ENCODE measurements around the gene MATCAP1.

MATCAP1 gene

GRCh38 chr16:67166598-67167168 is 17.1 kb downstream of the MATCAP1 start:
- H4K91ac ChIP-seq (ENCODE audit: low read depth, low read length) = no peak overlapping the region
- no peak overlapping the region for H3K18ac ChIP-seq (ENCODE audit: low read length)
- no peak overlapping the region for H3K14ac ChIP-seq (ENCODE audit: low read length)
- peaks cover 20 to 32% of the 10 kb centered on the region in 2 experiments for H3K4me1 ChIP-seq (ENCODE audit: control insufficient read depth in 1 of 2, insufficient read depth in 2 of 2, low read length in 2 of 2)
- H3K27ac ChIP-seq (ENCODE audit: low read depth, low read length) = no peak overlapping the region
- peaks cover 9% of the 10 kb centered on the region for H3K9me3 ChIP-seq (ENCODE audit: insufficient read depth, low read depth, low read length)
- no peak overlapping the region for H4K12ac ChIP-seq (ENCODE audit: low read depth, low read length)
- H2BK120ac ChIP-seq (ENCODE audit: insufficient read depth, low read length, poor library complexity) = no peak overlapping the region
- H2AFZ ChIP-seq (ENCODE audit: insufficient read depth, low read length, poor library complexity) = no peak overlapping the region
- H3K79me2 ChIP-seq (ENCODE audit: control insufficient read depth, insufficient read depth, low read length, poor library complexity) = peaks cover 1% of the 10 kb centered on the region
- no CpG with 5 or more reads among the region's 5 CpGs for WGBS (ENCODE audit: extremely low coverage, insufficient coverage, insufficient read length)
- H3K79me1 ChIP-seq (ENCODE audit: low read length) = peaks cover 5% of the 10 kb centered on the region
- no peak overlapping the region for H3K4me3 ChIP-seq (ENCODE audit: low read depth, low read length)
- no peak overlapping the region for H2AK5ac ChIP-seq (ENCODE audit: low read length)
- no peak overlapping the region for H4K8ac ChIP-seq (ENCODE audit: low read depth, low read length)
- DNase-seq = no peak
- H3K23ac ChIP-seq (ENCODE audit: low read length) = no peak overlapping the region
- no peak overlapping the region for H3K4ac ChIP-seq (ENCODE audit: low read depth, low read length)
- no peaks in the 10 kb centered on the region for H3K36me3 ChIP-seq (ENCODE audit: control insufficient read depth in 1 of 2, insufficient read depth in 2 of 2, low read length in 2 of 2)
- H3K27me3 ChIP-seq (ENCODE audit: insufficient read depth, low read length) = peaks cover 73% of the 10 kb centered on the region
- no peak overlapping the region for H3K9ac ChIP-seq (ENCODE audit: low read length)
- H2BK12ac ChIP-seq (ENCODE audit: low read length) = no peak overlapping the region
- no peak overlapping the region for H2BK5ac ChIP-seq (ENCODE audit: low read depth, low read length, poor library complexity)
- H3K4me2 ChIP-seq (ENCODE audit: low read length) = no peak overlapping the region

- WGBS (ENCODE audit: extremely low coverage, insufficient coverage, insufficient read length) = no CpG with 5 or more reads among the region's 18 CpGs
- Histone ChIP-seq H3K27ac (ENCODE audit: low read depth, low read length) (no peak overlapping the region), H3K27me3 (ENCODE audit: insufficient read depth, low read length) (peaks cover 79% of the 10 kb centered on the region), H3K4me2 (ENCODE audit: low read length) (no peak overlapping the region), H3K9me3 (ENCODE audit: insufficient read depth, low read depth, low read length) (peaks cover 8% of the 10 kb centered on the region), H2AK5ac (ENCODE audit: low read length) (no peak overlapping the region), H2BK5ac (ENCODE audit: low read depth, low read length, poor library complexity) (no peak overlapping the region), H3K4ac (ENCODE audit: low read depth, low read length) (no peak overlapping the region), H3K9ac (ENCODE audit: low read length) (no peak overlapping the region), H3K23ac (ENCODE audit: low read length) (no peak overlapping the region), H3K79me2 (ENCODE audit: control insufficient read depth, insufficient read depth, low read length, poor library complexity) (peaks cover 1% of the 10 kb centered on the region), H2BK12ac (ENCODE audit: low read length) (no peak overlapping the region), H4K12ac (ENCODE audit: low read depth, low read length) (no peak overlapping the region), H4K8ac (ENCODE audit: low read depth, low read length) (no peak overlapping the region), H3K14ac (ENCODE audit: low read length) (no peak overlapping the region), H2AFZ (ENCODE audit: insufficient read depth, low read length, poor library complexity) (no peak overlapping the region), H3K36me3 (ENCODE audit: control insufficient read depth in 1 of 2, insufficient read depth in 2 of 2, low read length in 2 of 2) (no peaks in the 10 kb centered on the region), H3K4me3 (ENCODE audit: low read depth, low read length) (no peak overlapping the region), H4K91ac (ENCODE audit: low read depth, low read length) (no peak overlapping the region), H3K18ac (ENCODE audit: low read length) (no peak overlapping the region), H2BK120ac (ENCODE audit: insufficient read depth, low read length, poor library complexity) (no peak overlapping the region), H3K79me1 (ENCODE audit: low read length) (peaks cover 5% of the 10 kb centered on the region), H3K4me1 (ENCODE audit: control insufficient read depth in 1 of 2, insufficient read depth in 2 of 2, low read length in 2 of 2) (peaks cover 21 to 34% of the 10 kb centered on the region in 2 experiments)
- DNase-seq = no peak
Observed at GRCh38 chr16:67166110-67166547, 17.6 kb downstream of the MATCAP1 start.

- H3K9ac ChIP-seq (ENCODE audit: low read length) = no peak overlapping the region
- no CpG with 5 or more reads among the region's 85 CpGs for WGBS (ENCODE audit: extremely low coverage, insufficient coverage, insufficient read length)
- peaks cover 80% of the 10 kb centered on the region for H3K27me3 ChIP-seq (ENCODE audit: insufficient read depth, low read length)
- no peak overlapping the region for H2AK5ac ChIP-seq (ENCODE audit: low read length)
- H3K79me1 ChIP-seq (ENCODE audit: low read length) = peaks cover under 1% of the 10 kb centered on the region
- H3K79me2 ChIP-seq (ENCODE audit: control insufficient read depth, insufficient read depth, low read length, poor library complexity) = peaks cover under 1% of the 10 kb centered on the region
- H3K9me3 ChIP-seq (ENCODE audit: insufficient read depth, low read depth, low read length) = peaks cover 8% of the 10 kb centered on the region
- no peak for DNase-seq
- no peak overlapping the region for H3K23ac ChIP-seq (ENCODE audit: low read length)
- no peak overlapping the region for H3K18ac ChIP-seq (ENCODE audit: low read length)
- no peak overlapping the region for H4K8ac ChIP-seq (ENCODE audit: low read depth, low read length)
- no peak overlapping the region for H3K4ac ChIP-seq (ENCODE audit: low read depth, low read length)
- peaks cover 22 to 29% of the 10 kb centered on the region in 2 experiments for H3K4me1 ChIP-seq (ENCODE audit: control insufficient read depth in 1 of 2, insufficient read depth in 2 of 2, low read length in 2 of 2)
- H2AFZ ChIP-seq (ENCODE audit: insufficient read depth, low read length, poor library complexity) = no peak overlapping the region
- peak overlapping the region; percentile 14 for H3K4me2 ChIP-seq (ENCODE audit: low read length)
- H3K4me3 ChIP-seq (ENCODE audit: low read depth, low read length) = no peak overlapping the region
- no peaks in the 10 kb centered on the region for H3K36me3 ChIP-seq (ENCODE audit: control insufficient read depth in 1 of 2, insufficient read depth in 2 of 2, low read length in 2 of 2)
- H4K12ac ChIP-seq (ENCODE audit: low read depth, low read length) = no peak overlapping the region
- H2BK5ac ChIP-seq (ENCODE audit: low read depth, low read length, poor library complexity) = no peak overlapping the region
- no peak overlapping the region for H2BK120ac ChIP-seq (ENCODE audit: insufficient read depth, low read length, poor library complexity)
- H4K91ac ChIP-seq (ENCODE audit: low read depth, low read length) = no peak overlapping the region
- no peak overlapping the region for H3K14ac ChIP-seq (ENCODE audit: low read length)
- H3K27ac ChIP-seq (ENCODE audit: low read depth, low read length) = no peak overlapping the region
- no peak overlapping the region for H2BK12ac ChIP-seq (ENCODE audit: low read length)
Observed at GRCh38 chr16:67165121-67166078, 18.4 kb downstream of the MATCAP1 start.

GRCh38 chr16:67164599-67165061 is 19.1 kb downstream of the MATCAP1 start, which contains the start of gene HSF4:
Gene HSF4, plus strand, starts transcription at chr16:67164745. Its CDS starts 67 bp downstream, at chr16:67164812.
- Histone ChIP-seq H2BK5ac (ENCODE audit: low read depth, low read length, poor library complexity) (no peak within 1 kb of the TSS), H3K18ac (ENCODE audit: low read length) (no peak within 1 kb of the TSS), H3K4me1 (ENCODE audit: control insufficient read depth in 1 of 2, insufficient read depth in 2 of 2, low read length in 2 of 2) (peaks cover 17 to 25% of the 10 kb centered on the region in 2 experiments), H3K9ac (ENCODE audit: low read length) (no peak within 1 kb of the TSS), H3K79me2 (ENCODE audit: control insufficient read depth, insufficient read depth, low read length, poor library complexity) (peaks cover 2% of the 10 kb centered on the region), H4K91ac (ENCODE audit: low read depth, low read length) (no peak within 1 kb of the TSS), H2BK12ac (ENCODE audit: low read length) (no peak within 1 kb of the TSS), H3K4me3 (ENCODE audit: low read depth, low read length) (peak within 1 kb of the TSS; percentile 11), H2AK5ac (ENCODE audit: low read length) (no peak within 1 kb of the TSS), H3K4ac (ENCODE audit: low read depth, low read length) (no peak within 1 kb of the TSS), H3K14ac (ENCODE audit: low read length) (no peak within 1 kb of the TSS), H3K23ac (ENCODE audit: low read length) (no peak within 1 kb of the TSS), H3K4me2 (ENCODE audit: low read length) (peak within 1 kb of the TSS; percentile 63), H2BK120ac (ENCODE audit: insufficient read depth, low read length, poor library complexity) (no peak within 1 kb of the TSS), H3K27me3 (ENCODE audit: insufficient read depth, low read length) (peaks cover 80% of the 10 kb centered on the region), H3K9me3 (ENCODE audit: insufficient read depth, low read depth, low read length) (peaks cover 8% of the 10 kb centered on the region), H3K27ac (ENCODE audit: low read depth, low read length) (no peak within 1 kb of the TSS), H2AFZ (ENCODE audit: insufficient read depth, low read length, poor library complexity) (peak within 1 kb of the TSS; percentile 19), H3K36me3 (ENCODE audit: control insufficient read depth in 1 of 2, insufficient read depth in 2 of 2, low read length in 2 of 2) (no peaks in the 10 kb centered on the region), H3K79me1 (ENCODE audit: low read length) (peaks cover 5% of the 10 kb centered on the region), H4K8ac (ENCODE audit: low read depth, low read length) (no peak within 1 kb of the TSS), H4K12ac (ENCODE audit: low read depth, low read length) (no peak within 1 kb of the TSS)
- WGBS (ENCODE audit: extremely low coverage, insufficient coverage, insufficient read length) = no CpG with 5 or more reads among the region's 41 CpGs
- peak; percentile 85 to 90 for DNase-seq

All from trophoblast cell (in vitro differentiated cells and primary cell).